ENCODE measurements around the gene GJA9.

The GJA9 gene

DNA sequence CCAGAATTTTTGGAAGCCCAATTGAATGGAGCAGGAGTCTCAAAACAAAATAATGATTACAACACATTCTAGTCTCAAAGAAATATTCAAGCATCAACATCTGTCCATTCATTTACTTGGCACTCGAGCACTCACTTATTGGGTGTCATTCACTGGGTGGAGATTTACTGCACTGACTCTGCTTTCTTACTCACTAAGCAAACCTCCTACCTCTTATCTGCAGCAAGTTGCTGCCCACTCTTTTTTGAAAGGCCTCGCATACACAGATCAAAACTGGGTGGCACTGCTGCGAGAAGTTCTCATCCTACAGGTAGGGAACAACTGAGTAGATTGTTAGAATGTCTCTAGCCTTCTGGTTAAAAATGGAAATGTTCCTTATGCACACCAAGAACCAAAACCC, 42.2 kb upstream of the GJA9 start:
- Histone ChIP-seq H3K27ac (ENCODE audit: poor library complexity, severe bottlenecking) (no peak overlapping the region), H3K4me3 (ENCODE audit: severe bottlenecking) (no peak overlapping the region), H3K27me3 (ENCODE audit: insufficient read depth, poor library complexity, severe bottlenecking) (no peaks in the 10 kb centered on the region), H3K36me3 (ENCODE audit: low read depth) (no peaks in the 10 kb centered on the region), H3K9me3 (ENCODE audit: severe bottlenecking) (no peaks in the 10 kb centered on the region), H3K4me1 (ENCODE audit: insufficient read depth, poor library complexity, severe bottlenecking) (no peaks in the 10 kb centered on the region)
- TF ChIP-seq CTCF (IDR thresholded peaks at IDR 0.05; ENCODE audit: poor library complexity, severe bottlenecking) = no peak
- ATAC-seq (ENCODE audit: low read depth) (no peak), DNase-seq (ENCODE audit: low spot score) (no peak)

GRCh38 chr1:38919130-38919529, 37.7 kb upstream of the GJA9 start:
- no peaks in the 10 kb centered on the region for H3K36me3 ChIP-seq (ENCODE audit: low read depth)
- no peak overlapping the region for H3K4me3 ChIP-seq (ENCODE audit: severe bottlenecking)
- DNase-seq (ENCODE audit: low spot score) (no peak), ATAC-seq (ENCODE audit: low read depth) (no peak)
- no peaks in the 10 kb centered on the region for H3K27me3 ChIP-seq (ENCODE audit: insufficient read depth, poor library complexity, severe bottlenecking)
- no peaks in the 10 kb centered on the region for H3K4me1 ChIP-seq (ENCODE audit: insufficient read depth, poor library complexity, severe bottlenecking)
- no peak for TF ChIP-seq CTCF (IDR thresholded peaks at IDR 0.05; ENCODE audit: poor library complexity, severe bottlenecking)
- no peak overlapping the region for H3K27ac ChIP-seq (ENCODE audit: poor library complexity, severe bottlenecking)
- H3K9me3 ChIP-seq (ENCODE audit: severe bottlenecking) = peaks cover 2% of the 10 kb centered on the region

GRCh38 chr1:38918568-38918967, 37.2 kb upstream of the GJA9 start:
- DNase-seq (ENCODE audit: low spot score) = no peak

GRCh38 chr1:38917772-38918171, 36.4 kb upstream of the GJA9 start:
- Histone ChIP-seq H3K36me3 (ENCODE audit: low read depth) (no peaks in the 10 kb centered on the region), H3K27ac (ENCODE audit: poor library complexity, severe bottlenecking) (no peak overlapping the region), H3K9me3 (ENCODE audit: severe bottlenecking) (peaks cover 2% of the 10 kb centered on the region), H3K4me1 (ENCODE audit: insufficient read depth, poor library complexity, severe bottlenecking) (no peaks in the 10 kb centered on the region), H3K27me3 (ENCODE audit: insufficient read depth, poor library complexity, severe bottlenecking) (no peaks in the 10 kb centered on the region), H3K4me3 (ENCODE audit: severe bottlenecking) (no peak overlapping the region)
- DNase-seq (ENCODE audit: low spot score) (no peak), ATAC-seq (ENCODE audit: low read depth) (no peak)
- TF ChIP-seq CTCF (IDR thresholded peaks at IDR 0.05; ENCODE audit: poor library complexity, severe bottlenecking) = no peak

More at GRCh38 chr1:38918568-38918967, 37.2 kb upstream of the GJA9 start:
- no peak for ATAC-seq (ENCODE audit: low read depth)
- peaks cover 2% of the 10 kb centered on the region for H3K9me3 ChIP-seq (ENCODE audit: severe bottlenecking)
- no peak overlapping the region for H3K4me3 ChIP-seq (ENCODE audit: severe bottlenecking)
- TF ChIP-seq CTCF (IDR thresholded peaks at IDR 0.05; ENCODE audit: poor library complexity, severe bottlenecking) = no peak
- H3K27me3 ChIP-seq (ENCODE audit: insufficient read depth, poor library complexity, severe bottlenecking) = no peaks in the 10 kb centered on the region
- no peak overlapping the region for H3K27ac ChIP-seq (ENCODE audit: poor library complexity, severe bottlenecking)
- H3K36me3 ChIP-seq (ENCODE audit: low read depth) = no peaks in the 10 kb centered on the region
- no peaks in the 10 kb centered on the region for H3K4me1 ChIP-seq (ENCODE audit: insufficient read depth, poor library complexity, severe bottlenecking)

DNA sequence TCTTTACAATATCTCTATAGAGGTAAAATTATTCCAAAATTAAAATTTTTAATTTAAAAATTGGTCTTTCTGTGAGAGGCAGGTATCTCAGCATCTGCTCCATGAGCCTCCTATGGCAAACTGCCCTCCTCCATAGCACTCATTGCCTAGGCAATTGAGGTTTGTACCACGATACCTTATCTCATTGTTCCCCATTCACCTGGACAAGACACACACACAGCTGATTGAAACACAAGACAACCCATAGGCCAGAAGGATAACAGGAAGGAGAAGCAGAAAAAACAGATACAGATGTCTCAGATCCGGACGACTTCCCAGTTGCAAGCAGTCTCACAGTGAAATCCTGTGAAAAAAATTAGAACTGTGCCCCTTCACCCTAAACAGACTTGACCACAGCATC, 36.0 kb upstream of the GJA9 start:
- DNase-seq (ENCODE audit: low spot score) = no peak
- Histone ChIP-seq H3K27ac (ENCODE audit: poor library complexity, severe bottlenecking) (no peak overlapping the region), H3K4me1 (ENCODE audit: insufficient read depth, poor library complexity, severe bottlenecking) (no peaks in the 10 kb centered on the region), H3K36me3 (ENCODE audit: low read depth) (no peaks in the 10 kb centered on the region), H3K27me3 (ENCODE audit: insufficient read depth, poor library complexity, severe bottlenecking) (no peaks in the 10 kb centered on the region), H3K4me3 (ENCODE audit: severe bottlenecking) (no peak overlapping the region), H3K9me3 (ENCODE audit: severe bottlenecking) (peaks cover 2% of the 10 kb centered on the region)
- TF ChIP-seq CTCF (IDR thresholded peaks at IDR 0.05; ENCODE audit: poor library complexity, severe bottlenecking) = no peak
- ATAC-seq (ENCODE audit: low read depth) = no peak
